IPS-NIHi7 (cell line): ENCODE data around the gene SLC39A13.

Experiments used
- DNase-seq: peaks from one replicate; pipeline ENCODE4 v3.0.0; 2012; ENCODE audit warnings: mixed read lengths; ENCODE audit errors: extremely low spot score

The SLC39A13 gene

GRCh38 chr11:47403135-47403534, 5.3 kb upstream of the SLC39A13 start:
- DNase-seq, result no peak

GRCh38 chr11:47403571-47403970, 4.8 kb upstream of the SLC39A13 start:
- no peak for DNase-seq

- no peak for DNase-seq
Measured at GRCh38 chr11:47406896-47407745, 1.3 kb upstream of the SLC39A13 start.

GRCh38 chr11:47408598-47409439, 429 bp downstream of the SLC39A13 start:
- DNase-seq, result no peak

GRCh38 chr11:47409440-47410369, 1.3 kb downstream of the SLC39A13 start:
- no peak for DNase-seq

GRCh38 chr11:47410370-47411264, 2.2 kb downstream of the SLC39A13 start:
- no peak for DNase-seq

GRCh38 chr11:47411884-47412746, 3.7 kb downstream of the SLC39A13 start:
- DNase-seq, result peak; percentile 74

GRCh38 chr11:47413351-47413750, 5.0 kb downstream of the SLC39A13 start:
- no peak for DNase-seq

GRCh38 chr11:47413908-47414684, 5.7 kb downstream of the SLC39A13 start:
- no peak for DNase-seq

GRCh38 chr11:47414685-47415070, 6.3 kb downstream of the SLC39A13 start:
- no peak for DNase-seq

- DNase-seq, result no peak
Measured at GRCh38 chr11:47415091-47415854, 6.9 kb downstream of the SLC39A13 start.

- peak; percentile 53 for DNase-seq
Measured at GRCh38 chr11:47415949-47416472, 7.6 kb downstream of the SLC39A13 start.

GRCh38 chr11:47417712-47418111, 9.3 kb downstream of the SLC39A13 start:
- DNase-seq, result no peak

GRCh38 chr11:47418454-47419259, 10.3 kb downstream of the SLC39A13 start:
- DNase-seq, result no peak

- no peak for DNase-seq
Measured at GRCh38 chr11:47425611-47426010, 17.2 kb downstream of the SLC39A13 start.

GRCh38 chr11:47426062-47426956, 17.9 kb downstream of the SLC39A13 start, which contains the start of gene PSMC3:
PSMC3 (minus strand) TSS chr11:47426439; CDS start chr11:47426279, 160 bp downstream.
- peak; percentile 98 for DNase-seq
